HEK293 (cell line): ENCODE measurements around the gene MLXIPL.

Source experiments
- HOXA7 ChIP-seq: sonication (generic); formaldehyde crosslinking; IDR thresholded peaks from 2 replicates; pipeline ENCODE4 v1.8.1; 2022; ENCODE audit warnings: missing genetic modification reagents, borderline replicate concordance
- MEIS1 ChIP-seq: sonication (generic); formaldehyde crosslinking; IDR thresholded peaks from 2 replicates; pipeline ENCODE4 v1.8.1; 2022; ENCODE audit warnings: missing genetic modification reagents, mild to moderate bottlenecking, borderline replicate concordance
- TCF7L2 ChIP-seq: IDR thresholded peaks from 2 replicates; pipeline ENCODE4 v1.6.1; 2011; ENCODE audit warnings: low read depth, mild to moderate bottlenecking, inconsistent platforms, low read length, moderate library complexity, borderline replicate concordance
- ZNF155 ChIP-seq: fragments of 450-650 bp; formaldehyde crosslinking; IDR thresholded peaks from 2 replicates; pipeline ENCODE4 v1.5.1; 2016; ENCODE audit warnings: missing biosample characterization, missing genetic modification characterization
- ZNF274 ChIP-seq, 2 experiments: fragments of 200-500 bp in 1 of 2; fragments of 450-650 bp in 1 of 2; sonication (Bioruptor generic) in 1 of 2; formaldehyde crosslinking in 1 of 2; IDR thresholded peaks; 2 replicates each; pipeline versions ENCODE4 v1.5.1 to v1.6.1; 2014 to 2016; ENCODE audit warnings: borderline replicate concordance in 1 of 2, inconsistent platforms in 1 of 2, low read length in 1 of 2, missing biosample characterization in 1 of 2, missing genetic modification characterization in 1 of 2
- ZNF37A ChIP-seq: fragments of 450-650 bp; IDR thresholded peaks from 2 replicates; pipeline ENCODE4 v1.5.1; 2018; ENCODE audit warnings: missing biosample characterization, missing genetic modification characterization
- ZNF473 ChIP-seq: fragments of 450-650 bp; formaldehyde crosslinking; IDR thresholded peaks from 2 replicates; pipeline ENCODE4 v1.5.1; 2017; ENCODE audit warnings: missing biosample characterization, missing genetic modification characterization
- ZNF639 ChIP-seq: fragments of 450-650 bp; formaldehyde crosslinking; IDR thresholded peaks from 2 replicates; pipeline ENCODE4 v1.5.1; 2016; ENCODE audit warnings: missing biosample characterization, missing genetic modification characterization
- ZNF660 ChIP-seq: fragments of 450-650 bp; IDR thresholded peaks from 2 replicates; pipeline ENCODE4 v1.5.1; 2018; ENCODE audit warnings: missing biosample characterization, mild to moderate bottlenecking, missing genetic modification characterization
- ZNF677 ChIP-seq: fragments of 450-650 bp; IDR thresholded peaks from 2 replicates; pipeline ENCODE4 v1.5.0; 2018; ENCODE audit warnings: missing biosample characterization, mild to moderate bottlenecking, missing genetic modification characterization, moderate library complexity
- ZNF747 ChIP-seq: fragments of 450-650 bp; formaldehyde crosslinking; IDR thresholded peaks from 2 replicates; pipeline ENCODE4 v1.5.1; 2016; ENCODE audit warnings: missing biosample characterization, missing genetic modification characterization
- ZSCAN16 ChIP-seq: fragments of 450-650 bp; formaldehyde crosslinking; IDR thresholded peaks from 2 replicates; pipeline ENCODE4 v1.5.1; 2016; ENCODE audit warnings: missing biosample characterization, missing genetic modification characterization
- ZSCAN30 ChIP-seq: fragments of 450-650 bp; IDR thresholded peaks from 2 replicates; pipeline ENCODE4 v1.5.1; 2018; ENCODE audit warnings: missing biosample characterization, mild to moderate bottlenecking, missing genetic modification characterization, moderate library complexity
- TF ChIP-seq, protein P1 (sequence below): fragments of 450-650 bp; formaldehyde crosslinking; IDR thresholded peaks from 2 replicates; pipeline ENCODE4 v1.5.1; 2016; ENCODE audit warnings: missing biosample characterization, missing genetic modification characterization

GRCh38 chr7:73659983-73660382 lies 35.7 kb upstream of the MLXIPL start:
- TF ChIP-seq, protein P1, sequence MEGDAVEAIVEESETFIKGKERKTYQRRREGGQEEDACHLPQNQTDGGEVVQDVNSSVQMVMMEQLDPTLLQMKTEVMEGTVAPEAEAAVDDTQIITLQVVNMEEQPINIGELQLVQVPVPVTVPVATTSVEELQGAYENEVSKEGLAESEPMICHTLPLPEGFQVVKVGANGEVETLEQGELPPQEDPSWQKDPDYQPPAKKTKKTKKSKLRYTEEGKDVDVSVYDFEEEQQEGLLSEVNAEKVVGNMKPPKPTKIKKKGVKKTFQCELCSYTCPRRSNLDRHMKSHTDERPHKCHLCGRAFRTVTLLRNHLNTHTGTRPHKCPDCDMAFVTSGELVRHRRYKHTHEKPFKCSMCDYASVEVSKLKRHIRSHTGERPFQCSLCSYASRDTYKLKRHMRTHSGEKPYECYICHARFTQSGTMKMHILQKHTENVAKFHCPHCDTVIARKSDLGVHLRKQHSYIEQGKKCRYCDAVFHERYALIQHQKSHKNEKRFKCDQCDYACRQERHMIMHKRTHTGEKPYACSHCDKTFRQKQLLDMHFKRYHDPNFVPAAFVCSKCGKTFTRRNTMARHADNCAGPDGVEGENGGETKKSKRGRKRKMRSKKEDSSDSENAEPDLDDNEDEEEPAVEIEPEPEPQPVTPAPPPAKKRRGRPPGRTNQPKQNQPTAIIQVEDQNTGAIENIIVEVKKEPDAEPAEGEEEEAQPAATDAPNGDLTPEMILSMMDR (tag by site-specific recombination): no peak
- TF ChIP-seq ZSCAN16 (tag by site-specific recombination) (no peak), ZNF37A (tag by site-specific recombination) (no peak), ZNF660 (tag by site-specific recombination) (no peak), ZNF473 (tag by site-specific recombination) (no peak), ZNF747 (tag by site-specific recombination) (no peak), MEIS1 (CRISPR knock-in tag) (no peak), ZNF639 (tag by site-specific recombination) (no peak), ZSCAN30 (tag by site-specific recombination) (no peak), ZNF274 (IDR thresholded peaks at IDR 0.05; ENCODE audit: low read length) (no peak), ZNF274 (tag by site-specific recombination; IDR thresholded peaks at IDR 0.05; ENCODE audit: borderline replicate concordance) (no peak), HOXA7 (CRISPR knock-in tag) (no peak), ZNF677 (tag by site-specific recombination) (no peak), TCF7L2 (no peak), ZNF155 (tag by site-specific recombination) (no peak)
